Panc1 (cell line): ENCODE measurements around the gene NFKB1. TPM values are rescaled to one million over a fixed set of nuclear protein-coding genes. Genes with fewer than 3 reads are reported as not detected.

Source experiments
- ATAC-seq: fragments of 200-7000 bp; cut with Tn5 transposase; 2 replicates; pipeline ENCODE4 v1.9.1; 2020; ENCODE audit warnings: mild to moderate bottlenecking, moderate library complexity
- BruUV-seq: library from RNA; stranded (reverse); fragments of 400-500 nt; replicated peaks from 2 replicates; lab custom pipeline; 2021; lab: Mats Ljungman, UMichigan
- CTCF ChIA-PET: fragments of 300-600 bp; sonication (Branson Sonifier 250); formaldehyde crosslinking; loops from one replicate; lab custom pipeline; 2022; ENCODE audit warnings: antibody characterized with exemption; lab: Charles Lee
- POLR2A ChIA-PET: fragments of 300-600 bp; sonication (Branson Sonifier 250); formaldehyde crosslinking; loops from one replicate; lab custom pipeline; 2022; ENCODE audit warnings: antibody characterized with exemption; lab: Charles Lee
- DNase-seq: peaks from one replicate; pipeline ENCODE4 v3.0.0-alpha.2; 2010; ENCODE audit warnings: low read depth, low spot score
- H3K27ac ChIP-seq: 2 replicates; pipeline ENCODE4 v1.5.1; 2011; ENCODE audit warnings: mild to moderate bottlenecking, low read length, inconsistent platforms
- H3K27me3 ChIP-seq: fragments of 200-500 bp; sonication (Bioruptor generic); 2 replicates; pipeline ENCODE4 v1.6.0; 2014; ENCODE audit warnings: low read length, inconsistent platforms; ENCODE audit not compliant: control insufficient read depth, insufficient read depth
- H3K36me3 ChIP-seq: fragments of 200-500 bp; sonication (Bioruptor generic); 2 replicates; pipeline ENCODE4 v1.5.1; 2014; ENCODE audit warnings: inconsistent platforms, mild to moderate bottlenecking, low read length, moderate library complexity; ENCODE audit not compliant: control insufficient read depth, insufficient read depth
- H3K4me1 ChIP-seq: 2 replicates; pipeline ENCODE4 v1.5.1; 2011; ENCODE audit warnings: inconsistent platforms, mild to moderate bottlenecking, low read length, moderate library complexity; ENCODE audit not compliant: control insufficient read depth, insufficient read depth
- H3K4me3 ChIP-seq, 2 experiments: 2 replicates each; pipeline ENCODE4 v1.5.1; 2011 to 2012; ENCODE audit warnings: low read depth in 2 of 2, low read length in 2 of 2, mild to moderate bottlenecking in 2 of 2, inconsistent platforms in 1 of 2, moderate library complexity in 1 of 2
- H3K9me3 ChIP-seq: fragments of 200-500 bp; sonication (Bioruptor generic); 2 replicates; pipeline ENCODE4 v1.5.1; 2014; ENCODE audit warnings: low read depth, mild to moderate bottlenecking, inconsistent platforms, low read length, moderate library complexity; ENCODE audit not compliant: control insufficient read depth, insufficient read depth
- CTCF ChIP-seq: fragments of 450-650 bp; IDR thresholded peaks from 2 replicates; pipeline ENCODE4 v1.5.1; 2017; ENCODE audit warnings: mild to moderate bottlenecking
- POLR2AphosphoS5 ChIP-seq: IDR thresholded peaks from 2 replicates; pipeline ENCODE4 v1.6.1; 2012; ENCODE audit warnings: mild to moderate bottlenecking, low read depth, low read length, moderate library complexity
- REST ChIP-seq, 2 experiments: IDR thresholded peaks; 2 replicates each; pipeline ENCODE4 v1.6.1; 2011 to 2012; ENCODE audit warnings: low read depth in 2 of 2, control low read depth in 1 of 2, low read length in 1 of 2, mild to moderate bottlenecking in 1 of 2, moderate library complexity in 1 of 2; ENCODE audit not compliant: insufficient read depth in 1 of 2
- SIN3A ChIP-seq: IDR thresholded peaks from 2 replicates; pipeline ENCODE4 v1.6.1; 2012; ENCODE audit warnings: low read depth, mild to moderate bottlenecking, low read length, moderate library complexity, borderline replicate concordance; ENCODE audit not compliant: insufficient read depth
- TCF7L2 ChIP-seq: IDR thresholded peaks from 2 replicates; pipeline ENCODE4 v1.6.1; 2011; ENCODE audit warnings: mild to moderate bottlenecking, low read depth, low read length, inconsistent platforms
- in situ Hi-C: cut with HindIII; loops from 2 replicates; pipeline ENCODE4 v1.10.0; 2016; ENCODE audit warnings: low sequenced_read_pairs, low pct_unique_long_range_greater_than_20kb
- intact Hi-C: fragments of 100-400 bp; cut with micrococcal nuclease; formaldehyde crosslinking; loops from one replicate; pipeline ENCODE4 v1.10.0; 2022; ENCODE audit not compliant: unreplicated experiment
- total RNA-seq: library from RNA; stranded (reverse); gene quantifications from one replicate; pipeline ENCODE4 v1.2.1, GENCODE V29; 2021; ENCODE audit not compliant: unreplicated experiment

Gene NFKB1
- total RNA-seq, 1 experiment from 2014 or later: 29.0 TPM

DNA sequence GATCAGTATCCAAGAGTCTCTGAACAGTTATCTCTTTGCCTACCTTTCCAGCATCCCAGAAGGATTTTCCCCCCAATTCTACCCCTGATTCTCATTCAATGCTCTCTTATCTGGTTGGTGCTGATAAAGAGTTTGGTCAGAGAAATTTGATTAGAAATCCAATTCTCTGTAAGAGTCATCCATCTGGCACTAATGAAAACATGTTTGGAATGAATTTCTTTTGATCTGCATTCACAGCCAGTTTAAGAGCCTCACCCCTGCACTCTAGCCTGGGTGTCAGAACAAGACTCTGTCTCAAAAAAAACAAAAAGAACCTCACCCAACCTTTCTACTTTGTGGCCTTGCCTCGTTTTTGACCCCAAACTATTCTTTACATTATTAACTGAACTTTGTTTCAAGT lies 137.5 kb downstream of the NFKB1 start:
- in situ Hi-C loops (no loop called here), intact Hi-C loops (no loop called here)
- CTCF ChIA-PET: no interaction called here
- no peak for DNase-seq
- H3K9me3 ChIP-seq: no peaks in the 10 kb centered on the region
- BruUV-seq: no TSS peak
- TF ChIP-seq REST (IDR thresholded peaks at IDR 0.05; ENCODE audit: insufficient read depth in 1 of 2, low read depth in 2 of 2, low read length in 1 of 2) (no peak), CTCF (no peak), POLR2AphosphoS5 (no peak), SIN3A (no peak), TCF7L2 (no peak)
- ATAC-seq: no peak
- H3K27ac ChIP-seq: no peak overlapping the region
- POLR2A ChIA-PET: no interaction called here
- no peaks in the 10 kb centered on the region for H3K27me3 ChIP-seq
- no peaks in the 10 kb centered on the region for H3K36me3 ChIP-seq
- no peaks in the 10 kb centered on the region for H3K4me1 ChIP-seq
- no peak overlapping the region for H3K4me3 ChIP-seq

DNA sequence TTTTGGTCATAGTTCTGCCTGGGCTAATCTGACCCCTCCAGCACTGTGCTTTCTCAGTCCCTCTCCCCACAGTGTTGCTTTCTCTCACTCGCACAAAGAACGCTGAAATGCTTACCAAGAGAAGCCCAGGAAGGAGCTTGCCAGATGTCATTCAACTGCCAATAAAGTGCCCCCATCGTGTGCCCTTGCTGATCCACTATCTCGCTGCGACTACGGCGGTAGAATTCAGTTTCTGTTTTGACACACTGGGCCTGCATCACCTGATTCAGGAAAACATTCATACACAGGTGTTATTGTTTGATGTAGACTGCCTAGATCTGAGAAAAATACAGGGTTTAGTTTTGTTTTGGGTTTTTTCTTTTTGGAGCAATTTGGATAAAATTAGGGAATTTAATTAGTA lies 138.4 kb downstream of the NFKB1 start:
- H3K36me3 ChIP-seq: no peaks in the 10 kb centered on the region; the same call in 1 of the 2 replicates

More for the DNA sequence above, 138.4 kb downstream of the NFKB1 start:
- TF ChIP-seq POLR2AphosphoS5 (no peak), REST (IDR thresholded peaks at IDR 0.05; ENCODE audit: insufficient read depth in 1 of 2, low read depth in 2 of 2, low read length in 1 of 2) (no peak), TCF7L2 (no peak), CTCF (no peak), SIN3A (no peak)
- DNase-seq (no peak), ATAC-seq (no peak)
- no peak overlapping the region for H3K4me3 ChIP-seq
- ChIA-PET POLR2A (no interaction called here), CTCF (no interaction called here)
- in situ Hi-C loops (no loop called here), intact Hi-C loops (no loop called here)
- H3K27me3 ChIP-seq: no peaks in the 10 kb centered on the region
- H3K27ac ChIP-seq: no peak overlapping the region
- BruUV-seq: no TSS peak
- H3K4me1 ChIP-seq: no peaks in the 10 kb centered on the region
- no peaks in the 10 kb centered on the region for H3K9me3 ChIP-seq
